Neural progenitor cell (in vitro differentiated cells): Measurements from ENCODE around the gene SLC39A12. TPM values are rescaled to one million over a fixed set of nuclear protein-coding genes. Genes with fewer than 3 reads are reported as not detected.

Source experiments
- DNase-seq: peaks from one replicate; pipeline ENCODE4 v3.0.0-alpha.2; 2016; ENCODE audit warnings: low spot score
- H2AFZ ChIP-seq: fragments of 200-600 bp; sonication (generic); replicated peaks from 2 replicates; pipeline ENCODE4 v1.6.1; 2016; ENCODE audit warnings: antibody characterized with exemption
- H3F3A ChIP-seq: fragments of 200-600 bp; sonication (generic); 2 replicates; pipeline ENCODE4 v1.6.1; 2016; ENCODE audit warnings: antibody characterized with exemption, low read depth
- H3K27ac ChIP-seq: fragments of 200-600 bp; sonication (generic); 2 replicates; pipeline ENCODE4 v1.5.1; 2016; ENCODE audit warnings: mild to moderate bottlenecking
- H3K27me3 ChIP-seq: fragments of 200-600 bp; sonication (generic); 2 replicates; pipeline ENCODE4 v1.6.1; 2016; ENCODE audit warnings: mild to moderate bottlenecking, moderate library complexity
- H3K36me3 ChIP-seq: fragments of 200-600 bp; sonication (generic); 2 replicates; pipeline ENCODE4 v1.5.1; 2016
- H3K4me1 ChIP-seq: fragments of 200-600 bp; sonication (generic); 2 replicates; pipeline ENCODE4 v1.6.1; 2016; ENCODE audit warnings: mixed run types
- H3K4me2 ChIP-seq: fragments of 200-600 bp; sonication (generic); 2 replicates; pipeline ENCODE4 v1.6.1; 2016
- H3K4me3 ChIP-seq: fragments of 200-600 bp; sonication (generic); 2 replicates; pipeline ENCODE4 v1.5.1; 2016
- H3K79me2 ChIP-seq: fragments of 200-600 bp; sonication (generic); 2 replicates; pipeline ENCODE4 v1.6.1; 2016; ENCODE audit warnings: low read depth
- H3K9ac ChIP-seq: fragments of 200-600 bp; sonication (generic); 2 replicates; pipeline ENCODE4 v1.6.1; 2016
- H3K9me3 ChIP-seq: fragments of 200-600 bp; sonication (generic); 2 replicates; pipeline ENCODE4 v1.5.1; 2016; ENCODE audit warnings: low read depth
- H4K20me1 ChIP-seq: fragments of 200-600 bp; sonication (generic); 2 replicates; pipeline ENCODE4 v1.6.1; 2016; ENCODE audit warnings: low read depth
- H3K27ac Mint-ChIP-seq: 3 replicates; pipeline ENCODE4 v1.8.0; 2021; ENCODE audit warnings: mixed read lengths
- H3K27me3 Mint-ChIP-seq: 2 replicates; pipeline ENCODE4 v1.8.0; 2022; ENCODE audit warnings: low read depth, mild to moderate bottlenecking, inconsistent platforms, moderate library complexity, mixed read lengths; ENCODE audit not compliant: insufficient read depth
- H3K36me3 Mint-ChIP-seq: 3 replicates; pipeline ENCODE4 v1.8.0; 2021; ENCODE audit warnings: mixed read lengths
- H3K4me1 Mint-ChIP-seq: 3 replicates; pipeline ENCODE4 v1.8.0; 2021; ENCODE audit warnings: mixed read lengths
- H3K4me3 Mint-ChIP-seq: 3 replicates; pipeline ENCODE4 v1.8.0; 2021; ENCODE audit warnings: mild to moderate bottlenecking, moderate library complexity, mixed read lengths
- H3K9me3 Mint-ChIP-seq: 3 replicates; pipeline ENCODE4 v1.8.0; 2020; ENCODE audit warnings: mixed read lengths
- CTCF ChIP-seq: fragments of 200-600 bp; sonication (generic); IDR thresholded peaks from 2 replicates; pipeline ENCODE4 v1.5.1; 2017; ENCODE audit warnings: antibody characterized with exemption, mild to moderate bottlenecking
- EZH2 ChIP-seq: fragments of 200-600 bp; sonication (generic); IDR thresholded peaks from 2 replicates; pipeline ENCODE4 v1.6.1; 2017; ENCODE audit warnings: antibody characterized with exemption, mild to moderate bottlenecking, moderate library complexity
- EZH2phosphoT487 ChIP-seq: fragments of 200-600 bp; sonication (generic); IDR thresholded peaks from 2 replicates; pipeline ENCODE4 v1.6.1; 2017; ENCODE audit warnings: antibody characterized with exemption
- total RNA-seq: library from RNA; depleted of rRNA; stranded (reverse); fragments of >200 nt; gene quantifications from 2 replicates; pipeline ENCODE4 v1.2.3, GENCODE V29; 2015; ENCODE audit warnings: low replicate concordance

The SLC39A12 gene
- total RNA-seq, 1 donor from 2014 or later, result 0.22 TPM

- Histone ChIP-seq H3K4me1 (no peaks in the 10 kb centered on the region), H3K27me3 (no peaks in the 10 kb centered on the region), H3K9ac (no peak overlapping the region), H3K9me3 (no peaks in the 10 kb centered on the region), H3K27ac (no peak overlapping the region), H3F3A (no peaks in the 10 kb centered on the region), H4K20me1 (no peaks in the 10 kb centered on the region), H3K4me3 (no peak overlapping the region), H2AFZ (no peak overlapping the region), H3K4me2 (no peak overlapping the region), H3K36me3 (no peaks in the 10 kb centered on the region), H3K79me2 (no peaks in the 10 kb centered on the region)
- Mint-ChIP-seq H3K36me3 (no peaks in the 10 kb centered on the region), H3K27ac (no peak overlapping the region), H3K4me3 (no peak overlapping the region), H3K27me3 (no peaks in the 10 kb centered on the region), H3K4me1 (peaks cover 4% of the 10 kb centered on the region), H3K9me3 (peaks cover 2% of the 10 kb centered on the region)
- TF ChIP-seq EZH2, result no peak
- TF ChIP-seq EZH2phosphoT487, result no peak
- TF ChIP-seq CTCF, result no peak
- no peak for DNase-seq
Measured at GRCh38 chr10:17961551-17962422, 10.1 kb downstream of the SLC39A12 start.

- no peaks in the 10 kb centered on the region for H3K27me3 ChIP-seq
Measured at GRCh38 chr10:17963431-17963830, 11.7 kb downstream of the SLC39A12 start.

GRCh38 chr10:17965649-17966235, 14.0 kb downstream of the SLC39A12 start:
- no peak overlapping the region for H2AFZ ChIP-seq
- TF ChIP-seq CTCF (no peak), EZH2phosphoT487 (no peak), EZH2 (no peak)
- Mint-ChIP-seq H3K27me3 (no peaks in the 10 kb centered on the region), H3K4me3 (no peak overlapping the region), H3K36me3 (no peaks in the 10 kb centered on the region), H3K27ac (no peak overlapping the region), H3K4me1 (no peaks in the 10 kb centered on the region), H3K9me3 (peaks cover 16% of the 10 kb centered on the region)
- no peaks in the 10 kb centered on the region for H3K4me1 ChIP-seq
- H3K9me3 ChIP-seq, result no peaks in the 10 kb centered on the region
- H3K36me3 ChIP-seq, result no peaks in the 10 kb centered on the region
- no peak for DNase-seq
- H3K79me2 ChIP-seq, result no peaks in the 10 kb centered on the region
- no peak overlapping the region for H3K27ac ChIP-seq
- H4K20me1 ChIP-seq, result no peaks in the 10 kb centered on the region
- no peaks in the 10 kb centered on the region for H3K27me3 ChIP-seq
- no peak overlapping the region for H3K4me2 ChIP-seq
- no peaks in the 10 kb centered on the region for H3F3A ChIP-seq
- H3K4me3 ChIP-seq, result no peak overlapping the region
- no peak overlapping the region for H3K9ac ChIP-seq

More at GRCh38 chr10:17963431-17963830, 11.7 kb downstream of the SLC39A12 start:
- Mint-ChIP-seq H3K9me3 (peaks cover 4% of the 10 kb centered on the region), H3K4me1 (no peaks in the 10 kb centered on the region), H3K27me3 (no peaks in the 10 kb centered on the region), H3K27ac (no peak overlapping the region), H3K4me3 (no peak overlapping the region), H3K36me3 (no peaks in the 10 kb centered on the region)
- H3K9ac ChIP-seq, result no peak overlapping the region
- no peak overlapping the region for H3K4me3 ChIP-seq
- no peaks in the 10 kb centered on the region for H3K79me2 ChIP-seq
- DNase-seq, result no peak
- no peaks in the 10 kb centered on the region for H3K4me1 ChIP-seq
- H3K9me3 ChIP-seq, result no peaks in the 10 kb centered on the region
- no peak overlapping the region for H3K27ac ChIP-seq
- no peak overlapping the region for H2AFZ ChIP-seq
- no peak overlapping the region for H3K4me2 ChIP-seq
- H4K20me1 ChIP-seq, result no peaks in the 10 kb centered on the region
- no peaks in the 10 kb centered on the region for H3F3A ChIP-seq
- no peaks in the 10 kb centered on the region for H3K36me3 ChIP-seq
- no peak for TF ChIP-seq CTCF
- no peak for TF ChIP-seq EZH2
- no peak for TF ChIP-seq EZH2phosphoT487
